Measurements from ENCODE around the gene HBEGF.

The HBEGF gene

GRCh38 chr5:140381972-140382371, 35.6 kb upstream of the HBEGF start:
- TF ChIP-seq CTCF (conservative IDR thresholded peaks at IDR 0.05) (no peak), ZFX (IDR thresholded peaks at IDR 0.05) (no peak)
- H3K27ac ChIP-seq, result no peak overlapping the region

GRCh38 chr5:140381351-140381750, 34.9 kb upstream of the HBEGF start:
- no peak for TF ChIP-seq ZFX (IDR thresholded peaks at IDR 0.05)
- TF ChIP-seq CTCF (conservative IDR thresholded peaks at IDR 0.05), result no peak
- no peak overlapping the region for H3K27ac ChIP-seq

GRCh38 chr5:140372971-140373487, 26.6 kb upstream of the HBEGF start:
- no peak overlapping the region for H3K27ac ChIP-seq
- TF ChIP-seq CTCF (conservative IDR thresholded peaks at IDR 0.05), result peak; percentile 94
- TF ChIP-seq ZFX (IDR thresholded peaks at IDR 0.05), result no peak

GRCh38 chr5:140371356-140372151, 25.2 kb upstream of the HBEGF start:
- TF ChIP-seq ZFX (IDR thresholded peaks at IDR 0.05) (no peak), CTCF (conservative IDR thresholded peaks at IDR 0.05) (no peak)
- H3K27ac ChIP-seq, result no peak overlapping the region

- H3K27ac ChIP-seq, result no peak overlapping the region
- TF ChIP-seq ZFX (IDR thresholded peaks at IDR 0.05) (no peak), CTCF (conservative IDR thresholded peaks at IDR 0.05) (no peak)
Observed at GRCh38 chr5:140367256-140368013, 21.0 kb upstream of the HBEGF start.

- no peak overlapping the region for H3K27ac ChIP-seq
- TF ChIP-seq CTCF (conservative IDR thresholded peaks at IDR 0.05) (no peak), ZFX (IDR thresholded peaks at IDR 0.05) (no peak)
Observed at GRCh38 chr5:140366589-140367255, 20.3 kb upstream of the HBEGF start.

All from C4-2B (cell line).